ENCODE data around the gene GPC5. TPM values are rescaled to one million over a fixed set of nuclear protein-coding genes. Genes with fewer than 3 reads are reported as not detected.

Gene GPC5
- total RNA-seq, 1 experiment from 2014 or later = 0.21 TPM

- no peak for TF ChIP-seq EZH2 (IDR thresholded peaks at IDR 0.05; ENCODE audit: borderline replicate concordance, low read depth, low read length, poor library complexity, severe bottlenecking)
- TF ChIP-seq CTCF (conservative IDR thresholded peaks at IDR 0.05; ENCODE audit: low read depth, low read length) = no peak
- no peak for DNase-seq (ENCODE audit: low spot score)
- POLR2A ChIA-PET (ENCODE audit: low non-redundant PET) = no interaction called here
- BruUV-seq (replicated peaks) = no TSS peak
- Histone ChIP-seq H3K27ac (ENCODE audit: low read depth, low read length, poor library complexity, severe bottlenecking) (no peak overlapping the region), H3K9me3 (ENCODE audit: low read depth, low read length, poor library complexity, severe bottlenecking) (no peaks in the 10 kb centered on the region), H3K36me3 (ENCODE audit: insufficient read depth, low read length, poor library complexity, severe bottlenecking) (no peaks in the 10 kb centered on the region), H3K27me3 (replicated peaks; ENCODE audit: insufficient read depth, low read depth, low read length, poor library complexity) (no peaks in the 10 kb centered on the region), H3K4me1 (ENCODE audit: insufficient read depth, low read length, poor library complexity, severe bottlenecking) (no peaks in the 10 kb centered on the region), H3K4me3 (ENCODE audit: low read depth, low read length, poor library complexity, severe bottlenecking) (no peak overlapping the region)
- intact Hi-C loops (cut with micrococcal nuclease; ENCODE audit: unreplicated experiment) = no loop called here
- CTCF ChIA-PET = no interaction called here
Measured at GRCh38 chr13:91693466-91693865, 295.0 kb downstream of the GPC5 start.

- no peaks in the 10 kb centered on the region for H3K36me3 ChIP-seq (ENCODE audit: insufficient read depth, low read length, poor library complexity, severe bottlenecking)
- H3K9me3 ChIP-seq (ENCODE audit: low read depth, low read length, poor library complexity, severe bottlenecking) = no peaks in the 10 kb centered on the region
- BruUV-seq (replicated peaks) = no TSS peak
- no peak overlapping the region for H3K27ac ChIP-seq (ENCODE audit: low read depth, low read length, poor library complexity, severe bottlenecking)
- no peak for DNase-seq (ENCODE audit: low spot score)
- H3K4me3 ChIP-seq (ENCODE audit: low read depth, low read length, poor library complexity, severe bottlenecking) = no peak overlapping the region
- intact Hi-C loops (cut with micrococcal nuclease; ENCODE audit: unreplicated experiment) = no loop called here
- POLR2A ChIA-PET (ENCODE audit: low non-redundant PET) = no interaction called here
- TF ChIP-seq CTCF (conservative IDR thresholded peaks at IDR 0.05; ENCODE audit: low read depth, low read length) = no peak
- TF ChIP-seq EZH2 (IDR thresholded peaks at IDR 0.05; ENCODE audit: borderline replicate concordance, low read depth, low read length, poor library complexity, severe bottlenecking) = no peak
- H3K4me1 ChIP-seq (ENCODE audit: insufficient read depth, low read length, poor library complexity, severe bottlenecking) = no peaks in the 10 kb centered on the region
- CTCF ChIA-PET = no interaction called here
- H3K27me3 ChIP-seq (replicated peaks; ENCODE audit: insufficient read depth, low read depth, low read length, poor library complexity) = no peaks in the 10 kb centered on the region
Measured at GRCh38 chr13:91698308-91698707, 299.9 kb downstream of the GPC5 start.

- Histone ChIP-seq H3K36me3 (ENCODE audit: insufficient read depth, low read length, poor library complexity, severe bottlenecking) (no peaks in the 10 kb centered on the region), H3K9me3 (ENCODE audit: low read depth, low read length, poor library complexity, severe bottlenecking) (no peaks in the 10 kb centered on the region), H3K4me1 (ENCODE audit: insufficient read depth, low read length, poor library complexity, severe bottlenecking) (no peaks in the 10 kb centered on the region), H3K27ac (ENCODE audit: low read depth, low read length, poor library complexity, severe bottlenecking) (no peak overlapping the region), H3K27me3 (replicated peaks; ENCODE audit: insufficient read depth, low read depth, low read length, poor library complexity) (no peaks in the 10 kb centered on the region), H3K4me3 (ENCODE audit: low read depth, low read length, poor library complexity, severe bottlenecking) (no peak overlapping the region)
- TF ChIP-seq EZH2 (IDR thresholded peaks at IDR 0.05; ENCODE audit: borderline replicate concordance, low read depth, low read length, poor library complexity, severe bottlenecking) = no peak
- no peak for TF ChIP-seq CTCF (conservative IDR thresholded peaks at IDR 0.05; ENCODE audit: low read depth, low read length)
- intact Hi-C loops (cut with micrococcal nuclease; ENCODE audit: unreplicated experiment) = no loop called here
- no TSS peak for BruUV-seq (replicated peaks)
- DNase-seq (ENCODE audit: low spot score) = no peak
- ChIA-PET POLR2A (ENCODE audit: low non-redundant PET) (no interaction called here), CTCF (no interaction called here)
Measured at GRCh38 chr13:91698767-91699166, 300.3 kb downstream of the GPC5 start.

Measured in A673 (cell line).